Coronary artery (tissue), 2 donors: ENCODE results near the gene PPARG.

ENCODE experiments used
- DNase-seq: peaks from one replicate; pipeline ENCODE4 v3.0.0-alpha.2; 2017; ENCODE audit warnings: low spot score
- H3K27ac ChIP-seq, 2 donors: fragments of 200-600 bp; sonication (generic); one replicate each; pipeline ENCODE4 v1.5.1; 2016 to 2019
- H3K4me3 ChIP-seq: fragments of 200-600 bp; sonication (generic); 2 replicates; pipeline ENCODE4 v1.5.1; 2016; ENCODE audit warnings: mild to moderate bottlenecking, moderate library complexity
- TF ChIP-seq, protein P1 (sequence below): fragments of 200-600 bp; sonication (generic); IDR thresholded peaks from one replicate; pipeline ENCODE4 v1.5.1; 2019; ENCODE audit warnings: antibody characterized with exemption

PPARG gene

GRCh38 chr3:12351145-12351544 is 62.3 kb downstream of the PPARG start:
- TF ChIP-seq, protein P1, sequence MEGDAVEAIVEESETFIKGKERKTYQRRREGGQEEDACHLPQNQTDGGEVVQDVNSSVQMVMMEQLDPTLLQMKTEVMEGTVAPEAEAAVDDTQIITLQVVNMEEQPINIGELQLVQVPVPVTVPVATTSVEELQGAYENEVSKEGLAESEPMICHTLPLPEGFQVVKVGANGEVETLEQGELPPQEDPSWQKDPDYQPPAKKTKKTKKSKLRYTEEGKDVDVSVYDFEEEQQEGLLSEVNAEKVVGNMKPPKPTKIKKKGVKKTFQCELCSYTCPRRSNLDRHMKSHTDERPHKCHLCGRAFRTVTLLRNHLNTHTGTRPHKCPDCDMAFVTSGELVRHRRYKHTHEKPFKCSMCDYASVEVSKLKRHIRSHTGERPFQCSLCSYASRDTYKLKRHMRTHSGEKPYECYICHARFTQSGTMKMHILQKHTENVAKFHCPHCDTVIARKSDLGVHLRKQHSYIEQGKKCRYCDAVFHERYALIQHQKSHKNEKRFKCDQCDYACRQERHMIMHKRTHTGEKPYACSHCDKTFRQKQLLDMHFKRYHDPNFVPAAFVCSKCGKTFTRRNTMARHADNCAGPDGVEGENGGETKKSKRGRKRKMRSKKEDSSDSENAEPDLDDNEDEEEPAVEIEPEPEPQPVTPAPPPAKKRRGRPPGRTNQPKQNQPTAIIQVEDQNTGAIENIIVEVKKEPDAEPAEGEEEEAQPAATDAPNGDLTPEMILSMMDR: no peak
- H3K4me3 ChIP-seq: no peak overlapping the region
- DNase-seq: no peak

GRCh38 chr3:12352253-12352652 is 63.4 kb downstream of the PPARG start:
- Histone ChIP-seq H3K4me3 (no peak overlapping the region), H3K27ac (no peak overlapping the region)
- TF ChIP-seq, protein P1: no peak
- DNase-seq: no peak

More at GRCh38 chr3:12351145-12351544, 62.3 kb downstream of the PPARG start:
- no peak overlapping the region for H3K27ac ChIP-seq

DNA sequence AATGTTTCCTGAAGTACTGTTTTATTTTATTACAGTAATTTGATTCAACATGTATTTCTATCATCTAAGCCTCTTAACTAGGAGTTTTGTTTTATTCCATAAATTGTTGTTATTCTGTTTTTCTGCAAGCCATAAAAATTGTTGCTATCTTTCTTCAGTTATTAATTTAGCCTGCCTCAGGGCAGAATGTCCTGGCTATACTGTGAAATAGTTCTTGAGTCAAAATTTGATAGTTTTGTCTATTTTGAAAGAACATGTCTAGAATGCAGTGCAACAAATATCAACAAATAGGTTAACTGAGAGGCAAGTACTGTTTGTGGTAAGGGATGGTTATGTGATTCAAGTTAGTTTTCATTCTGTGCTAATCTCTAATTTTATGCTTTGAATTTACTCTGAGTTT is 63.9 kb downstream of the PPARG start:
- Histone ChIP-seq H3K4me3 (no peak overlapping the region), H3K27ac (no peak overlapping the region)
- no peak for DNase-seq
- TF ChIP-seq, protein P1: no peak

- no peak overlapping the region for H3K4me3 ChIP-seq
- TF ChIP-seq, protein P1: no peak
- DNase-seq: no peak
- no peak overlapping the region for H3K27ac ChIP-seq
These were observed 65.1 kb downstream of the PPARG start for GRCh38 chr3:12353796-12354525.

- H3K4me3 ChIP-seq: no peak overlapping the region
- no peak overlapping the region for H3K27ac ChIP-seq
- DNase-seq: no peak
- TF ChIP-seq, protein P1: no peak
These were observed 67.3 kb downstream of the PPARG start for GRCh38 chr3:12356175-12356574.

DNA sequence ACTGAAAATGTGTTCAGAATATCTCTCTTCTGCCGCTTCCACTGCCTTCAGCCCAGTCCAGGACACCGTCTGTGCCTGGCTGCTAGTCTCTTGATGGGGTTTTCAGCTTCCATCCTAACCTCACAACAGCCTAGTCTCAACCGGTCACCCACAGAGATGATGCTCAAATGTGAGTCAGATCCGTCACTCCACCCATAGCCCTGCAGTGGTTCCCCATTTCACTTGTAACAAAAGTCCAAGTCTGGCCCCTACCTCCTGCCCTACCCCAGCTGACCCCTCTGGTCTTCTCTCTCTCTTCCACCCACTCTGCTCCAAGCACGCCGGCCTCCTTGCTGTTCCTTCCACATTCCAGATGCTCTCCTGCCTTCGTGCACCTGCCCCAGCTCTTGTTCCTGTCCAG is 68.1 kb downstream of the PPARG start:
- Histone ChIP-seq H3K27ac (no peak overlapping the region), H3K4me3 (no peak overlapping the region)
- TF ChIP-seq, protein P1: no peak
- no peak for DNase-seq

DNA sequence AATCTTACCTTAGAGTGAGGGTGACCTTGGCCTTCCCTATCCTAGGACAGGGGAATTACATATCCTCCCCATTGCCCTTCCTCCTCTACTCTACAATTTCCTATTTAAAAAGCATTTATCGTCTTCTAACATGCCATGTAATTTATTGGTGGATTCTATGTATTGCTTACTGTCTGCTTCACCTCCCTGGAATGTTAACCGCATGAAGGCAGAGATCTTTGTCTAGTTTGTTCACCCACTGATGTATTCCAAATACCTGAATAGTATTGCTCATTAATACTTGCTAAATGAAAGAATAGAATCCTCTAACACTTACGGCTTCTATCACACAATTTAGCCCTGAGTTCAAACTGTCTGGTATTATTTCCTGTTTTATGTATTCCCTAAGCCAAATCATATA is 68.6 kb downstream of the PPARG start:
- TF ChIP-seq, protein P1: no peak
- Histone ChIP-seq H3K4me3 (no peak overlapping the region), H3K27ac (no peak overlapping the region)
- no peak for DNase-seq
